HepG2 (cell line): ENCODE measurements around the gene ZNF624. TPM values are rescaled to one million over a fixed set of nuclear protein-coding genes. Genes with fewer than 3 reads are reported as not detected.

ENCODE experiments used
- ARID5B ChIP-seq: IDR thresholded peaks from 2 replicates; pipeline ENCODE4 v1.4.0; 2020; ENCODE audit warnings: mild to moderate bottlenecking, missing genetic modification reagents
- KMT2A ChIP-seq: sonication (generic); formaldehyde crosslinking; IDR thresholded peaks from 2 replicates; pipeline ENCODE4 v1.4.0; 2020; ENCODE audit warnings: missing genetic modification reagents
- MIER3 ChIP-seq: IDR thresholded peaks from 2 replicates; pipeline ENCODE4 v1.6.1; 2016; ENCODE audit warnings: missing compliant biosample characterization, borderline replicate concordance
- MTA3 ChIP-seq: sonication (generic); formaldehyde crosslinking; IDR thresholded peaks from 2 replicates; pipeline ENCODE4 v1.4.0; 2020; ENCODE audit warnings: missing genetic modification reagents
- MXD3 ChIP-seq: IDR thresholded peaks from 2 replicates; pipeline ENCODE4 v1.6.1; 2016; ENCODE audit warnings: mild to moderate bottlenecking, missing biosample characterization, missing genetic modification reagents
- MYC ChIP-seq: sonication (generic); formaldehyde crosslinking; IDR thresholded peaks from 2 replicates; pipeline ENCODE4 v1.9.0; 2021; ENCODE audit warnings: missing genetic modification reagents, borderline replicate concordance
- PCBP1 ChIP-seq: fragments of 200-400 bp; formaldehyde crosslinking; IDR thresholded peaks from 2 replicates; pipeline ENCODE4 v1.6.1; 2017; ENCODE audit warnings: mild to moderate bottlenecking, low read depth, low read length, borderline replicate concordance
- PHF8 ChIP-seq: sonication (generic); formaldehyde crosslinking; IDR thresholded peaks from 2 replicates; pipeline ENCODE4 v1.5.0; 2020; ENCODE audit warnings: missing genetic modification reagents
- POLR2AphosphoS5 ChIP-seq: IDR thresholded peaks from 2 replicates; pipeline ENCODE4 v1.6.1; 2012; ENCODE audit warnings: low read depth, low read length
- RAD21 ChIP-seq: fragments of 450-650 bp; formaldehyde crosslinking; IDR thresholded peaks from 2 replicates; pipeline ENCODE4 v1.5.0; 2020; ENCODE audit warnings: mild to moderate bottlenecking
- SNAI1 ChIP-seq: sonication (generic); formaldehyde crosslinking; IDR thresholded peaks from 2 replicates; pipeline ENCODE4 v1.5.0; 2020; ENCODE audit warnings: mild to moderate bottlenecking, missing genetic modification reagents, borderline replicate concordance
- TBX2 ChIP-seq: sonication (generic); formaldehyde crosslinking; IDR thresholded peaks from 2 replicates; pipeline ENCODE4 v1.5.0; 2020; ENCODE audit warnings: missing genetic modification reagents, mild to moderate bottlenecking, borderline replicate concordance
- UBTF ChIP-seq: sonication (generic); formaldehyde crosslinking; IDR thresholded peaks from 2 replicates; pipeline ENCODE4 v1.4.0; 2020; ENCODE audit warnings: mild to moderate bottlenecking, missing genetic modification reagents
- USF2 ChIP-seq, 2 experiments: sonication (generic) in 1 of 2; formaldehyde crosslinking in 1 of 2; IDR thresholded peaks; 2 replicates each; pipeline versions ENCODE4 v1.5.1 to v1.6.1; 2011 to 2020; ENCODE audit warnings: borderline replicate concordance in 1 of 2, low read depth in 1 of 2, low read length in 1 of 2, mild to moderate bottlenecking in 1 of 2, missing genetic modification reagents in 1 of 2, moderate library complexity in 1 of 2
- ZKSCAN8 ChIP-seq: IDR thresholded peaks from 2 replicates; pipeline ENCODE4 v1.6.1; 2016; ENCODE audit warnings: borderline replicate concordance, missing genetic modification reagents, missing compliant biosample characterization
- ZNF138 ChIP-seq: sonication (generic); formaldehyde crosslinking; IDR thresholded peaks from 2 replicates; pipeline ENCODE4 v1.5.0; 2020; ENCODE audit warnings: mild to moderate bottlenecking, low read depth, missing genetic modification reagents
- ZNF496 ChIP-seq: sonication (generic); formaldehyde crosslinking; IDR thresholded peaks from 2 replicates; pipeline ENCODE4 v1.8.1; 2023; ENCODE audit warnings: mild to moderate bottlenecking, moderate library complexity, missing genetic modification reagents; ENCODE audit not compliant: insufficient replicate concordance
- ZNF607 ChIP-seq: sonication (generic); formaldehyde crosslinking; IDR thresholded peaks from 2 replicates; pipeline ENCODE4 v1.5.1; 2020; ENCODE audit warnings: missing genetic modification reagents, mild to moderate bottlenecking, borderline replicate concordance
- ZNF883 ChIP-seq: sonication (generic); formaldehyde crosslinking; IDR thresholded peaks from 2 replicates; pipeline ENCODE4 v1.5.1; 2020; ENCODE audit warnings: mild to moderate bottlenecking, missing genetic modification reagents; ENCODE audit errors: not compliant biosample characterization
- polyA plus RNA-seq, 8 experiments: library from polyadenylated mRNA; depleted of rRNA in 3 of 8; stranded (reverse) in 7 of 8; unstranded in 1 of 8; fragments of >200 nt; fragmentation: Illumina TruSeq in 4 of 8; extraction: Trizol in 4 of 8; gene quantifications; 2 replicates each; pipeline versions ENCODE4 v1.2.1 to v1.2.3, GENCODE V29; 2011 to 2016; ENCODE audit warnings: low read depth in 4 of 8, missing spikeins in 1 of 8, mixed read lengths in 1 of 8; ENCODE audit not compliant: insufficient read depth in 1 of 8
- total RNA-seq, 5 experiments: library from RNA; depleted of rRNA; stranded (reverse); fragments of >200 nt; fragmentation: Illumina TruSeq; extraction: Trizol; gene quantifications; 2 replicates each; pipeline ENCODE4 v1.2.3, GENCODE V29; 2016; ENCODE audit warnings: low read depth in 1 of 5

Gene ZNF624
- total and polyA plus RNA-seq, 2 of the 13 experiments (the other 11 are each of a cell fraction or from before 2014, with no cell fraction given) = 0.75 to 3.5 TPM

DNA sequence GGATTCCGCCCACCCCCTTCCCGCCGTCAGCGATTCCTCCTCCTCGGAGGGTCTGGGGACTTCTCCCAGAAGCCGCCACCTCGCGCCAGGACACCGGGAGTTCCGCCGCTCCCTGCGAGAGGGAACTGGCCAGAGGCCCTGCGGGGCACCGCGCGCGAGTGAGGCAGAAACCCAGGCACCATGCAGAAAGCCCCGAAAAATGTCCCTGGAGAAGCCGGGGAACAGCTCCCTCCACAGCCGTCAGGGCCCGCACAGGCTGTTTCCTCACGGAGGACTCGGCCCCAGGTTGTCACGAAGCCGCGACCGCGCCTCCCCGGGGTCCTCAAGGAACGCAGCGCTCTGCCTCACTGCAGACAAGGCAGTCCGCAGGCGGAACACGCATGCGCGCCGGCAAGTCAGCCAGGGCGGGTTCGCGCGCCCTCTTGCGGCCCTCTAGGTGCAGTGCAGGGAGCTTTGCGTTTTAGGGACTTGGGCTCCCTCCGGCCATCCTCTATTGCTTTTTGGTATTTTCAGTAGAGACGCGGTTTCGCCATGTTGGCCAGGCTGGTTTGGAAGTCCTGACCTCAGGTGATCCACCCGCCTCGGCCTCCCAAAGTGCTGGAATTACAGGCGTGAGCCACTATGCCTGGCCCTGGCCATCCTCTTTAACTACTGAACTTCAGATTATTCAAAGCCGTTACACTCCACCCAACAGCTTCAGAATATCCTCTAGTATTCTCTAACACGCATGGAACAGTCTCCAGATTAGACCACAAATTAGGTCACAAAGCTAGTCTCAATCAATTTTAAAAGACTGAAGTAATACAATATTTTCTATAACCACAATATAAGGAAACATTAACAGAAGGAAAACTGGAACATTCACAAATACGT, 64.3 kb downstream of the ZNF624 start (continued):
- TF ChIP-seq ARID5B (CRISPR knock-in tag) = peak; percentile 29; the same call in 1 of the 2 replicates
- TF ChIP-seq PCBP1 = 0 out of 2 replicates have a peak, but pooled peaks have one; percentile 34
- TF ChIP-seq ZNF138 (CRISPR knock-in tag) = peak; percentile 71; the same call in 1 of the 2 replicates
- TF ChIP-seq SNAI1 (CRISPR knock-in tag) = no peak
- no peak for TF ChIP-seq ZNF496 (CRISPR knock-in tag)
- TF ChIP-seq MIER3 = 0 out of 2 replicates have a peak, but pooled peaks have one; percentile 37
- TF ChIP-seq ZNF607 = peak; percentile 78; the same call in 1 of the 2 replicates
- peak; percentile 49 for TF ChIP-seq POLR2AphosphoS5
- no peak for TF ChIP-seq ZKSCAN8 (CRISPR knock-in tag)
- TF ChIP-seq MXD3 (CRISPR knock-in tag) = peak; percentile 82; the same call in 1 of the 2 replicates
- TF ChIP-seq USF2 (IDR thresholded peaks at IDR 0.05; ENCODE audit: low read depth, low read length) = no peak
- TF ChIP-seq USF2 (CRISPR knock-in tag; IDR thresholded peaks at IDR 0.05; ENCODE audit: borderline replicate concordance) = 0 out of 2 replicates have a peak, but pooled peaks have one; percentile 14
- peak; percentile 60 for TF ChIP-seq PHF8
- TF ChIP-seq ZNF883 = peak; percentile 86
- no peak for TF ChIP-seq MTA3 (CRISPR knock-in tag)
- TF ChIP-seq MYC (CRISPR knock-in tag) = peak; percentile 28; the same call in 1 of the 2 replicates
- TF ChIP-seq RAD21 (CRISPR knock-in tag) = peak; percentile 66; the same call in 1 of the 2 replicates
- TF ChIP-seq UBTF (CRISPR knock-in tag) = peak; percentile 54
- TF ChIP-seq KMT2A (CRISPR knock-in tag) = peak; percentile 44; the same call in 1 of the 2 replicates
- peak; percentile 62 for TF ChIP-seq TBX2 (CRISPR knock-in tag)
